ENCODE measurements around the gene LRRC59.
"Not testable (repeated sequence)": the region's sequence is repeated elsewhere in the genome, so short reads cannot be mapped to it uniquely, and the experiment has no call there.

Gene LRRC59

GRCh38 chr17:50412188-50412732, 14.9 kb upstream of the LRRC59 start:
- Mint-ChIP-seq H3K27ac (no peak overlapping the region), H3K4me3 (no peak overlapping the region), H3K36me3 (no peaks in the 10 kb centered on the region), H3K27me3 (peaks cover 7 to 13% of the 10 kb centered on the region in 2 donors), H3K4me1 (no peaks in the 10 kb centered on the region), H3K9me3 (peaks cover 0 to 4% of the 10 kb centered on the region in 2 donors)
- no peak for ATAC-seq (replicated peaks)
- no peak for DNase-seq

DNA sequence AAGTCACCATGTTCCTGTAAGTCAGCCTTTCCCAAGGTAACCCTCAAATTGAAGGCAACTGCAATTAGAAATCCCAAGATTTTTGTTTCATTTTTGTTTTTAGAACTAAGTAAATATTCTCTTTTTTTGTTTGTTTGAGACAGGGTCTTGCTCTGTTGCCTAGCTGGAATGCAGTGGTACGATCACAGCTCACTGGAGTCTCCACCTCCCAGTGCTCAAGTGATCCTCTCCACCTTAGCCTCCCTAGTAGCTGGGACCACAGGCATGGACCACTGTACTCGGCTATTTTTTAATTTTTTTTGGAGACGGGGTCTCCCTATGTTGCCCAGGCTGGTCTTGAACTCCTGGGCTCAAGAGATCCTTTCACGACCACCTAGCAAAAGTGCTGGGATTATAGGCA, 10.6 kb upstream of the LRRC59 start:
- Mint-ChIP-seq H3K36me3 (no peaks in the 10 kb centered on the region), H3K27me3 (peaks cover 23 to 39% of the 10 kb centered on the region in 2 donors), H3K4me1 (no peaks in the 10 kb centered on the region), H3K4me3 (no peak overlapping the region), H3K9me3 (peaks cover 0 to 4% of the 10 kb centered on the region in 2 donors), H3K27ac (no peak overlapping the region)
- DNase-seq (no peak), ATAC-seq (replicated peaks) (no peak)

GRCh38 chr17:50406578-50406977, 9.3 kb upstream of the LRRC59 start:
- peaks cover 19 to 33% of the 10 kb centered on the region in 2 donors for H3K27me3 Mint-ChIP-seq
- H3K4me1 Mint-ChIP-seq, result no peaks in the 10 kb centered on the region
- H3K27ac Mint-ChIP-seq, result no peak overlapping the region
- H3K36me3 Mint-ChIP-seq, result no peaks in the 10 kb centered on the region
- no peak overlapping the region for H3K4me3 Mint-ChIP-seq
- ATAC-seq (replicated peaks) (no peak), DNase-seq (no peak)
- H3K9me3 Mint-ChIP-seq, result no peaks in the 10 kb centered on the region

DNA sequence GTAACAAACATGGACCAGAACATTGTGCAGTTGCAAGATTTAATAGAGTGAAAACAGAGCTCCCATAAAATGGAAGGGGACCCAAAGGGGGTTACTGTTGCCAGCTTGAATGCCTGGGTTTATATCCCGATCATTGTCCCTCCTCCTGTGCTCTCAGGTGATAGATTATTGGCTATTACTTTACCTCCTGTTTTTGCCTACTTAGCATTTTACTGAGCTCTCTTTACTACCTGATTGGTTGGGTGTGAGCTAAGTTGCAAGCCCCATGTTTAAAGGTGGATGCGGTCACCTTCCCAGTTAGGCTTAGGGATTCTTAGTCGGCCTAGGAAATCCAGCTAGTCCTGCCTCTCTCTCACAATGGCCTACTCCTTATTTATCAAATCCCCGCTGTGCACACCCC, 8.0 kb upstream of the LRRC59 start:
- peaks cover 19 to 30% of the 10 kb centered on the region in 2 donors for H3K27me3 Mint-ChIP-seq
- not testable (repeated sequence) for H3K9me3 Mint-ChIP-seq; H3K4me3 Mint-ChIP-seq; H3K4me1 Mint-ChIP-seq; H3K36me3 Mint-ChIP-seq; DNase-seq; ATAC-seq (replicated peaks); H3K27ac Mint-ChIP-seq

DNA sequence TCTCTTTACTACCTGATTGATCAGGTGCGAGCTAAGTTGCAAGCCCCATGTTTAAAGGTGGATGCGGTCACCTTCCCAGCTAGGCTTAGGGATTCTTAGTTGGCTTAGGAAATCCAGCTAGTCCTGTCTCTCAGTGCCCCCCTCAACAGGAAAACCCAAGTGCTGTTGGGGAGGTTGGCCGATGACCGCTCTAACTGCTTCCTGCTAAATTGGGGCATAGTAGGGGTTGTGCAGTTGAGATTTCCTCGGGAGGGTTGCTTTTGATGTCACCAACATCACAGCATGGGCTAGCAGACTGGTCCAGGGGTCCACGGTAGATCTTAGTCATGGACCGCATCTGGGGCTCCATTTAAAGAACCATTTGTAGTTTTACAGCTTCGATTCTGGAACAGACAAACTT, 2.3 kb upstream of the LRRC59 start:
- Mint-ChIP-seq H3K4me1 (peaks cover 17 to 24% of the 10 kb centered on the region in 2 donors), H3K36me3 (peaks cover 7 to 12% of the 10 kb centered on the region in 2 donors)
- not testable (repeated sequence) for H3K27me3 Mint-ChIP-seq; H3K9me3 Mint-ChIP-seq; DNase-seq; H3K4me3 Mint-ChIP-seq; ATAC-seq (replicated peaks); H3K27ac Mint-ChIP-seq

- not testable (repeated sequence) for ATAC-seq (replicated peaks); H3K4me3 Mint-ChIP-seq; H3K27ac Mint-ChIP-seq; DNase-seq; H3K9me3 Mint-ChIP-seq; H3K27me3 Mint-ChIP-seq
- H3K36me3 Mint-ChIP-seq, result peaks cover 11 to 20% of the 10 kb centered on the region in 2 donors
- H3K4me1 Mint-ChIP-seq, result peaks cover 22 to 31% of the 10 kb centered on the region in 2 donors
Observed at GRCh38 chr17:50398672-50399071, 1.3 kb upstream of the LRRC59 start.

GRCh38 chr17:50397919-50398285, 579 bp upstream of the LRRC59 start:
- H3K27me3 Mint-ChIP-seq, result no peaks in the 10 kb centered on the region
- peak overlapping the region; percentile 94 to 96 for H3K4me3 Mint-ChIP-seq
- ATAC-seq (replicated peaks) (no peak), DNase-seq (no peak)
- peak overlapping the region; percentile 93 for H3K27ac Mint-ChIP-seq
- H3K4me1 Mint-ChIP-seq, result peaks cover 28 to 39% of the 10 kb centered on the region in 2 donors
- peaks cover 18 to 28% of the 10 kb centered on the region in 2 donors for H3K36me3 Mint-ChIP-seq
- no peaks in the 10 kb centered on the region for H3K9me3 Mint-ChIP-seq

DNA sequence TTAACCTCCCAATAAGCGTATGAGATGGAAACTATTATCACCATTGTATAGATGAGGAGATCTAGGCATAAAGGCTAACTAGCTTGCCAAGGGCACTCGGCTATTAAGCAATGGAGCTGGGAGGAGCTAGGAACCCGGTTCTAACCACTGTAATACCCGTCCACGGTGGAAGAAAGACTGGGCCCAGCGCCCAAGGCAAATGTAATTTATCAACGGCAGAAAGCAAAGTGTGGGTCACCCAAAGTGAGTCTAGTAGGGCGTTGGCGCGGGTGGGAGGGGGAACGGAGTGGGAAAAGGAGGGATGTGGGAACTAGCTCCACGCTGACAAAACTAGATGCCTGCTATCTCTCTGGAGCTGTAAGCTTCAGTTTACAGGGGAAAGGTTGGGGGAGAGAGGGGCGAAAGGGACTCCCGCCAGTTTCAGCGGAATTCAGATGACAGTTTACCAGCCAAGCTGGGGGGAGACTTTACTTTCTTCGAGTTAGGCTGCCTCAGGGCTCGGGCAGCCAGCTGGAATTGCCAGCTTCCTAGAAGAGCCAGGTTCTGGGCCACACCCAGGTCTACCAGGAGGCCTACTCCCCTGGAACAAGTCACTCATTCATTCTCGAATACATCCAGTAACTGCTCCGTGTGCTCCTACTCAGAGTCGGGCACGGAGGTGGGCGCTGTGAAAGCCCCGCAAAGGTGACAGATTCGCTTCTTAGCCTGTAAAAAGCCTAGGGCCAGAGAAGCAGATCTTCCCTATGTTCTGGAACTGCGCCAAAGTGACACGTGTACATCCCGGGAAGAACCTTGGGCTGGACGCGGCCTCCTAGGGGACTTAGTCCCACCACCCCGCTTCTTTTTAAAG, 837 bp downstream of the LRRC59 start:
- H3K27me3 Mint-ChIP-seq, result no peaks in the 10 kb centered on the region
- DNase-seq, result no peak
- H3K9me3 Mint-ChIP-seq, result no peaks in the 10 kb centered on the region

DNA sequence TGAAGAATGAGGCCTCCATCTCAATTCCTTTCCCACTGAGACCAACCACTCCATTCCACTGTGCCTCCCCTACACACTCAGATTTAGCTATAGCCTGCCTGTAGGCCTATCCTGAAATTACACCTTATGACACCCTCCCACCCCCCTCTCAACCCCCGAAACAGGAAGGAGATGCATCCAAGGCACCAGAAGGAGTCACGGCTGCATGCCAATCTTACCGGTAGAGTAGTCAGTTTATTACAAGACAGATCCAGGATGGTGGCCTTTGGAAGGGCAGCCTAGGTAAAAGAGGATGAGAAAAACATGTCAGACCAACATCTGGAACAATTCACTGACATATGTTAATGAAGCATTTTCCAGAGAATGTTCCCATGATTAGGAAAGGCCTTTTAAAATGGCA, 2.6 kb downstream of the LRRC59 start:
- peak overlapping the region in 1 of 2 donors; percentile 94 for H3K4me3 Mint-ChIP-seq

More for the DNA sequence above, 837 bp downstream of the LRRC59 start:
- peak overlapping the region; percentile 94 to 96 for H3K4me3 Mint-ChIP-seq
- H3K27ac Mint-ChIP-seq, result peak overlapping the region; percentile 93
- H3K4me1 Mint-ChIP-seq, result peaks cover 34 to 53% of the 10 kb centered on the region in 2 donors
- H3K36me3 Mint-ChIP-seq, result peaks cover 29 to 42% of the 10 kb centered on the region in 2 donors
- peak; percentile 26 to 30 for ATAC-seq (replicated peaks)

DNA sequence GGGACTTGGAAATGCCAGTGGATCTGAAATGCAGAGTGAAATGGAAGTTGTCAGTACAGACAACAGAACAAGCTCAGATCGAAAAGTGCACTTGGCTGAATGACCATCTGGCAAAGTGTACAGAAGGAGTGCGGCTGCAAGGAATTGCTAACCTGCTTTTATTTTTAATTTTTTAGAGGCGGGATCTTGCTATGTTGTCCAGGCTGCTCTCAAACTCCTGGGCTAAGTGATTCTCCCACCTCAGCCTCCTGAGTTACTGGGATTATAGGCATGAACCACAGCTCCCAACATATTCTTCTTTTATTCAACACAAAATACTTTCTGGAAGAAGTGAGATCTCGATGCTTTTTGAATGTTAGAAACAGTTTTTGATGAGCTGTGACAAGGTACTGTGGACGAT, 3.6 kb downstream of the LRRC59 start:
- H3K27me3 Mint-ChIP-seq, result no peaks in the 10 kb centered on the region
- H3K27ac Mint-ChIP-seq, result peak overlapping the region; percentile 84
- ATAC-seq (replicated peaks), result no peak
- H3K4me3 Mint-ChIP-seq, result no peak overlapping the region
- H3K4me1 Mint-ChIP-seq, result peaks cover 39 to 60% of the 10 kb centered on the region in 2 donors
- no peaks in the 10 kb centered on the region for H3K9me3 Mint-ChIP-seq
- peaks cover 39 to 57% of the 10 kb centered on the region in 2 donors for H3K36me3 Mint-ChIP-seq
- no peak for DNase-seq

More for the DNA sequence above, 2.6 kb downstream of the LRRC59 start:
- no peak for DNase-seq
- peaks cover 37 to 55% of the 10 kb centered on the region in 2 donors for H3K36me3 Mint-ChIP-seq
- ATAC-seq (replicated peaks), result no peak
- peaks cover 39 to 60% of the 10 kb centered on the region in 2 donors for H3K4me1 Mint-ChIP-seq
- H3K27ac Mint-ChIP-seq, result peak overlapping the region; percentile 59
- H3K27me3 Mint-ChIP-seq, result no peaks in the 10 kb centered on the region
- H3K9me3 Mint-ChIP-seq, result no peaks in the 10 kb centered on the region

DNA sequence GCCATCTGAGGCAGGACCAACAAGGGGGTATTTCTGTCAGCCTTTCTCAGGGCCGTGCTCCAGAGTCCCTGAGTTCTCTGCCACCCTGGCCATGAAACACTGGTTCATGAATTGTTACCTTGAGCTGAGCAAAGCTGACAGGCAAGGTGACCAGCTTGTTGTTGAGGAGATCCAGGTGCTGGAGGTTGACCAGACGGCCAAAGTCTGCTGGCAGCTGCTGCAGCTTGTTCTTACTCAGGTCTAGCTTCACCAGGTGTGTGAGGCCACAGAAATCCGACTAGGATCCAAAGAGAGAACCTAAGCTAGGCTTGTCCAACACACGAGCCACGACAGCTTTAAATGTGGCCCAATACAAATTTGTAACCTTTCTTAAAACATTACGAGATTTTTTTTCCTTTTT, 4.7 kb downstream of the LRRC59 start:
- Mint-ChIP-seq H3K9me3 (no peaks in the 10 kb centered on the region), H3K27ac (no peak overlapping the region), H3K4me3 (no peak overlapping the region), H3K4me1 (peaks cover 38 to 56% of the 10 kb centered on the region in 2 donors), H3K27me3 (no peaks in the 10 kb centered on the region), H3K36me3 (peaks cover 47 to 68% of the 10 kb centered on the region in 2 donors)
- DNase-seq, result no peak
- no peak for ATAC-seq (replicated peaks)

- DNase-seq, result no peak
- Mint-ChIP-seq H3K27me3 (no peaks in the 10 kb centered on the region), H3K4me1 (peaks cover 25 to 35% of the 10 kb centered on the region in 2 donors), H3K27ac (no peak overlapping the region), H3K36me3 (peaks cover 60 to 82% of the 10 kb centered on the region in 2 donors), H3K4me3 (no peak overlapping the region), H3K9me3 (no peaks in the 10 kb centered on the region)
- no peak for ATAC-seq (replicated peaks)
Observed at GRCh38 chr17:50389534-50389933, 7.8 kb downstream of the LRRC59 start.

- H3K36me3 Mint-ChIP-seq, result peaks cover 57 to 81% of the 10 kb centered on the region in 2 donors
- H3K9me3 Mint-ChIP-seq, result no peaks in the 10 kb centered on the region
Observed at GRCh38 chr17:50388728-50389127, 8.6 kb downstream of the LRRC59 start.

GRCh38 chr17:50386510-50386909, 10.8 kb downstream of the LRRC59 start:
- Mint-ChIP-seq H3K27ac (peak overlapping the region; percentile 67), H3K27me3 (no peaks in the 10 kb centered on the region), H3K4me3 (no peak overlapping the region), H3K36me3 (peaks cover 51 to 72% of the 10 kb centered on the region in 2 donors), H3K4me1 (peaks cover 7 to 9% of the 10 kb centered on the region in 2 donors), H3K9me3 (no peaks in the 10 kb centered on the region)
- no peak for ATAC-seq (replicated peaks)
- DNase-seq, result no peak

More at GRCh38 chr17:50388728-50389127, 8.6 kb downstream of the LRRC59 start:
- no peak for ATAC-seq (replicated peaks)
- Mint-ChIP-seq H3K27ac (no peak overlapping the region), H3K4me3 (no peak overlapping the region), H3K4me1 (peaks cover 21 to 29% of the 10 kb centered on the region in 2 donors), H3K27me3 (no peaks in the 10 kb centered on the region)
- no peak for DNase-seq

- Mint-ChIP-seq H3K9me3 (no peaks in the 10 kb centered on the region), H3K4me1 (peaks cover 0 to 2% of the 10 kb centered on the region in 2 donors)
Observed at GRCh38 chr17:50382931-50383330, 14.4 kb downstream of the LRRC59 start.

More at GRCh38 chr17:50382931-50383330, 14.4 kb downstream of the LRRC59 start:
- Mint-ChIP-seq H3K27ac (peak overlapping the region; percentile 63), H3K36me3 (peaks cover 45 to 80% of the 10 kb centered on the region in 2 donors), H3K27me3 (no peaks in the 10 kb centered on the region), H3K4me3 (no peak overlapping the region)
- DNase-seq, result no peak
- no peak for ATAC-seq (replicated peaks)
